Measurements from ENCODE around the gene ADCY7. TPM values are rescaled to one million over a fixed set of nuclear protein-coding genes. Genes with fewer than 3 reads are reported as not detected.

ADCY7 gene
- total RNA-seq, 4 donors from 2014 or later: 12.7 to 23.5 (median 19.3) TPM

- Histone ChIP-seq H3K4me3 (no peak overlapping the region), H3K27me3 (no peaks in the 10 kb centered on the region), H3K36me3 (peaks cover 7 to 99% of the 10 kb centered on the region in 2 donors), H3K27ac (peak overlapping the region in 1 of 4 donors; percentile 11), H3K9me3 (no peaks in the 10 kb centered on the region), H3K4me1 (no peaks in the 10 kb centered on the region)
- ATAC-seq: no peak
- TF ChIP-seq POLR2A (IDR thresholded peaks at IDR 0.05) (no peak), POLR2AphosphoS5 (IDR thresholded peaks at IDR 0.05) (no peak), CTCF (IDR thresholded peaks at IDR 0.05) (no peak), EP300 (IDR thresholded peaks at IDR 0.05) (no peak)
- WGBS, 2 donors (ENCODE audit: low coverage in 1 of 2): 77 to 81% methylated on average over 8 to 10 of the region's 12 CpGs
These were observed 49.9 kb downstream of the ADCY7 start for GRCh38 chr16:50316102-50316847.

GRCh38 chr16:50316848-50317630, 50.7 kb downstream of the ADCY7 start:
- ATAC-seq: no peak
- peaks cover 7 to 99% of the 10 kb centered on the region in 2 donors for H3K36me3 ChIP-seq
- WGBS, 2 donors (ENCODE audit: low coverage in 1 of 2): 61 to 89% methylated on average over 3 to 5 of the region's 10 CpGs
- H3K4me1 ChIP-seq: no peaks in the 10 kb centered on the region
- no peaks in the 10 kb centered on the region for H3K9me3 ChIP-seq
- no peak for TF ChIP-seq CTCF (IDR thresholded peaks at IDR 0.05)
- TF ChIP-seq EP300 (IDR thresholded peaks at IDR 0.05): no peak
- no peak for TF ChIP-seq POLR2AphosphoS5 (IDR thresholded peaks at IDR 0.05)
- no peak for TF ChIP-seq POLR2A (IDR thresholded peaks at IDR 0.05)
- H3K27me3 ChIP-seq: no peaks in the 10 kb centered on the region
- no peak overlapping the region for H3K4me3 ChIP-seq
- no peak overlapping the region for H3K27ac ChIP-seq

- TF ChIP-seq CTCF (IDR thresholded peaks at IDR 0.05) (no peak), POLR2AphosphoS5 (IDR thresholded peaks at IDR 0.05) (no peak), POLR2A (IDR thresholded peaks at IDR 0.05) (no peak), EP300 (IDR thresholded peaks at IDR 0.05) (no peak)
- ATAC-seq: no peak
- H3K4me1 ChIP-seq: peaks cover 0 to 14% (median 0%) of the 10 kb centered on the region in 3 donors
- WGBS, 2 donors (ENCODE audit: low coverage in 1 of 2): 87 to 88% methylated on average over 9 of the region's 9 CpGs
- no peaks in the 10 kb centered on the region for H3K27me3 ChIP-seq
- no peak overlapping the region for H3K27ac ChIP-seq
- no peak overlapping the region for H3K4me3 ChIP-seq
- no peaks in the 10 kb centered on the region for H3K9me3 ChIP-seq
- H3K36me3 ChIP-seq: peaks cover 7 to 95% of the 10 kb centered on the region in 2 donors
These were observed 52.6 kb downstream of the ADCY7 start for GRCh38 chr16:50318796-50319578.

GRCh38 chr16:50320310-50320709, 54.0 kb downstream of the ADCY7 start:
- no peak for TF ChIP-seq EP300 (IDR thresholded peaks at IDR 0.05)
- no peaks in the 10 kb centered on the region for H3K27me3 ChIP-seq
- no peaks in the 10 kb centered on the region for H3K9me3 ChIP-seq
- no peak overlapping the region for H3K27ac ChIP-seq
- 86 to 92% methylated on average over 4 to 5 of the region's 5 CpGs for WGBS, 2 donors (ENCODE audit: low coverage in 1 of 2)
- H3K4me3 ChIP-seq: no peak overlapping the region
- no peak for ATAC-seq
- peaks cover 7 to 95% of the 10 kb centered on the region in 2 donors for H3K36me3 ChIP-seq
- H3K4me1 ChIP-seq: peaks cover 0 to 26% (median 0%) of the 10 kb centered on the region in 3 donors

- H3K27me3 ChIP-seq: no peaks in the 10 kb centered on the region
- no peak for ATAC-seq
- no peaks in the 10 kb centered on the region for H3K9me3 ChIP-seq
- H3K4me3 ChIP-seq: no peak overlapping the region
- TF ChIP-seq POLR2A (IDR thresholded peaks at IDR 0.05) (no peak), EP300 (IDR thresholded peaks at IDR 0.05) (no peak), CTCF (IDR thresholded peaks at IDR 0.05) (no peak), POLR2AphosphoS5 (IDR thresholded peaks at IDR 0.05) (no peak)
- peaks cover 0 to 31% (median 0%) of the 10 kb centered on the region in 3 donors for H3K4me1 ChIP-seq
- peaks cover 7 to 89% of the 10 kb centered on the region in 2 donors for H3K36me3 ChIP-seq
- WGBS, 2 donors (ENCODE audit: low coverage in 1 of 2): 74 to 89% methylated on average over 1 of the region's 1 CpG
- no peak overlapping the region for H3K27ac ChIP-seq
These were observed 56.0 kb downstream of the ADCY7 start for GRCh38 chr16:50322333-50322732.

Data from gastroesophageal sphincter (tissue), 4 donors.